Measurements from ENCODE around the gene CMSS1.

- TF ChIP-seq YY1 (IDR thresholded peaks at IDR 0.05; ENCODE audit: extremely low read depth, insufficient replicate concordance, low read depth, low read length) (no peak), JUND (IDR thresholded peaks at IDR 0.05) (no peak), POLR2A (IDR thresholded peaks at IDR 0.05; ENCODE audit: borderline replicate concordance, extremely low read depth, insufficient read depth, insufficient read length) (no peak), CTCF (IDR thresholded peaks at IDR 0.05 in 2 of 3, conservative IDR thresholded peaks at IDR 0.05 in 1 of 3; ENCODE audit: borderline replicate concordance in 1 of 3, insufficient read depth in 1 of 3, low read depth in 2 of 3, low read length in 2 of 3) (no peak), EZH2 (IDR thresholded peaks at IDR 0.05) (no peak), ELF1 (IDR thresholded peaks at IDR 0.05; ENCODE audit: borderline replicate concordance, low read depth) (no peak), REST (IDR thresholded peaks at IDR 0.05; ENCODE audit: low read depth) (no peak), CEBPB (IDR thresholded peaks at IDR 0.05; ENCODE audit: low read depth) (no peak)
These were observed 43.6 kb downstream of the CMSS1 start for GRCh38 chr3:99861216-99861615.
